Measurements from ENCODE around the gene SHISA6.
"Not testable (repeated sequence)": the region's sequence is repeated elsewhere in the genome, so short reads cannot be mapped to it uniquely, and the experiment has no call there.

The SHISA6 gene

DNA sequence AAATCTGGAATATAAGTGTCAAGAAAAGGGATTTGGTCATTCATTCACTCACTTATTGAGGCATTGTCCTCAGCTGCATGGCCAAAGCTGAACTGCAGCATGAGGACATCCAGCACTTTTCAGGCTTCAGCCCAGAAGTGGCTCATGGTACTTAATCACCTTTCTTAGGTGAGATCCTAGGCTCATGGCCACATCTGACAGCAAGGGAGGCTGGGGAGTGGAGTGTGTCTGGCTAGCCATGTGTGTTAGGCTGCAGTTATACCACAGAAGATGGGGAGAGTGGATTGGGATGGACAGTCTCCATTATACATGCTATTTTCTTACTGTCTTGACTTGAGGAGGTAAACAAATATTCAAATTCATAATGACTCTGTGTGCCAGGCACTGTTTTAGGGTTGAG, 68.8 kb downstream of the SHISA6 start:
- DNase-seq (ENCODE audit: low spot score) = no peak
- no peak for TF ChIP-seq CTCF (IDR thresholded peaks at IDR 0.05; ENCODE audit: extremely low read depth, missing control alignments)

- DNase-seq (ENCODE audit: low spot score) = not testable (repeated sequence)
These were observed 75.4 kb downstream of the SHISA6 start for GRCh38 chr17:11316451-11316850.

- TF ChIP-seq CTCF (IDR thresholded peaks at IDR 0.05; ENCODE audit: extremely low read depth, missing control alignments) = no peak
- DNase-seq (ENCODE audit: low spot score) = no peak
These were observed 77.2 kb downstream of the SHISA6 start for GRCh38 chr17:11318207-11318606.

DNA sequence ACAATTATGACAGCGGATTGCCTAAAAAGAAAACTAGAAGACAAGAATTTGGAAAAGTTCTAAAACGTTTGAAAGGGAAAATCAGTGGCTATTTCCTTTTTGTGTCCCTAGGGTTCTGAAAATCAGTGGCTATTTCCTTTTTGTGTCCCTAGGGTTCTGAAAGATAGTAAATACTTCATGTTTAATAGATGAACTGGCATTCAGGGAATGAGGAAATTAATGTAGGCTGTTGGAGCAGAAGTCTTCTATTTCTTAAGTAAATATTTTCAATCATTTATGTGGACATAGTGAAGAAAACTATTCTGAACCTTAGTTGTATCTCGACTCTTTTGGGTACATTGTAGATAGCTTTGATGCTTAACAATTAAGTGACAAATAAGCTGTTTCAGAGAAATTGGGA, 78.9 kb downstream of the SHISA6 start:
- DNase-seq (ENCODE audit: low spot score) = no peak
- TF ChIP-seq CTCF (IDR thresholded peaks at IDR 0.05; ENCODE audit: extremely low read depth, missing control alignments) = no peak

DNA sequence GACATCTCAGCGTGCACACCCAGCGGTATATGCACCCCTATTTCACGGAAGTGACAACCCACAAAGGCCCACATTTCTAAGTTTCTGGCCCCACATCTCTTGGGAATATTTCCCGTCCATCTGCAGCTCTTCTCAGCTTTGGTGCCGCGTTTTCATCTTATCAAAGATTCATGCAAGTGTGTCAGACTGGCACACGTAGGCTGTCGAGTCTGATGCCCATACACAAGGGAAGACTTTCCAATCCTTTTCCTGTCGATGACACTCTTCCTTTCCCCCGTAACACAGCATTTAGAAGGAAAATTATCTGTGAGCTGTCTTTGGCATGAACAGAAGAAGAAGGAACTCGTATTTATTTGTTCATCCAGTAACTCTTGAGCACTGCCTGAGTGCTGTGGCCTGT, 83.0 kb downstream of the SHISA6 start:
- no peak for TF ChIP-seq CTCF (IDR thresholded peaks at IDR 0.05; ENCODE audit: extremely low read depth, missing control alignments)
- no peak for DNase-seq (ENCODE audit: low spot score)

- TF ChIP-seq CTCF (IDR thresholded peaks at IDR 0.05; ENCODE audit: extremely low read depth, missing control alignments) = no peak
- no peak for DNase-seq (ENCODE audit: low spot score)
These were observed 83.9 kb downstream of the SHISA6 start for GRCh38 chr17:11324846-11325420.

GRCh38 chr17:11326492-11326891, 85.5 kb downstream of the SHISA6 start:
- no peak for TF ChIP-seq CTCF (IDR thresholded peaks at IDR 0.05; ENCODE audit: extremely low read depth, missing control alignments)
- DNase-seq (ENCODE audit: low spot score) = no peak

DNA sequence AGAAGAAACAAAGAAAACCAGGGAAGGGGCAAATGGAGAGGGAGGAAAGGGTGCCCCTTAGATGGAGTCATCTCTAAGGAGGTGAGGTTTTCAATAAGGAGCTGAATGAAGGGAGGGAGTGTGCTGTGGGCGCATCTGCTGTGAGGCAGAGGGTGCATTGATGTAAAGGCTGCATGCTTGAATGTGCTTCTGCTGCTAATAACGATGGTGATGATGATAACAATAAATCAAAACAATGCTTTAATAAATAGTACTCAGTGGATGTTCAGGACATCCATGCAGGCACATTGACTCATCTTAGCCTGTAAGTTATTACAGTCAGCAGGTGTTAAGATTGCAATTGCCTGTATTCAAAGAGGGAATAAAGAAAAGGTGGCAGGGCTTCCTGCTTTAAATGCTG, 87.8 kb downstream of the SHISA6 start:
- no peak for TF ChIP-seq CTCF (IDR thresholded peaks at IDR 0.05; ENCODE audit: extremely low read depth, missing control alignments)
- no peak for DNase-seq (ENCODE audit: low spot score)

Data from GM20000 (cell line).